ENCODE measurements around the gene ZNF324B.

ZNF324B gene

GRCh38 chr19:58491393-58491792 lies 40.0 kb downstream of the ZNF324B start:
- TF ChIP-seq CTCF (IDR thresholded peaks at IDR 0.05) (no peak), ZFX (IDR thresholded peaks at IDR 0.05; ENCODE audit: borderline replicate concordance) (no peak)
- no peak overlapping the region for H3K27ac ChIP-seq

- TF ChIP-seq ZFX (IDR thresholded peaks at IDR 0.05; ENCODE audit: borderline replicate concordance) (no peak), CTCF (IDR thresholded peaks at IDR 0.05) (no peak)
- no peak overlapping the region for H3K27ac ChIP-seq
These were observed 40.8 kb downstream of the ZNF324B start for GRCh38 chr19:58492265-58492664.

GRCh38 chr19:58497634-58498170 lies 46.3 kb downstream of the ZNF324B start:
- TF ChIP-seq ZFX (IDR thresholded peaks at IDR 0.05; ENCODE audit: borderline replicate concordance), result no peak
- TF ChIP-seq CTCF (IDR thresholded peaks at IDR 0.05), result no peak
- peak overlapping the region; percentile 83; the same call in 1 of the 2 replicates for H3K27ac ChIP-seq

- TF ChIP-seq CTCF (IDR thresholded peaks at IDR 0.05) (no peak), ZFX (IDR thresholded peaks at IDR 0.05; ENCODE audit: borderline replicate concordance) (no peak)
- peak overlapping the region; percentile 83 for H3K27ac ChIP-seq
These were observed 47.0 kb downstream of the ZNF324B start for GRCh38 chr19:58498316-58499020.

- TF ChIP-seq ZFX (IDR thresholded peaks at IDR 0.05; ENCODE audit: borderline replicate concordance) (no peak), CTCF (IDR thresholded peaks at IDR 0.05) (0 out of 2 replicates have a peak, but pooled peaks have one; percentile 16)
- peak overlapping the region; percentile 83 for H3K27ac ChIP-seq
These were observed 47.9 kb downstream of the ZNF324B start for GRCh38 chr19:58499021-58499927.

- no peak for TF ChIP-seq CTCF (IDR thresholded peaks at IDR 0.05)
- no peak for TF ChIP-seq ZFX (IDR thresholded peaks at IDR 0.05; ENCODE audit: borderline replicate concordance)
- H3K27ac ChIP-seq, result no peak overlapping the region; the same call in 1 of the 2 replicates
These were observed 48.8 kb downstream of the ZNF324B start for GRCh38 chr19:58500242-58500641.

Measured in 22Rv1 (cell line).